WTC11 (cell line): ENCODE results near the gene ADCY5. TPM values are rescaled to one million over a fixed set of nuclear protein-coding genes. Genes with fewer than 3 reads are reported as not detected.

Experiments
- ATAC-seq: fragments of 200-7000 bp; cut with Tn5 transposase; 2 replicates; pipeline ENCODE4 v1.10.0; 2021; ENCODE audit warnings: mild to moderate bottlenecking, moderate library complexity
- CTCF ChIA-PET: fragments of 300-600 bp; sonication (Branson Sonifier 250); formaldehyde crosslinking; loops from one replicate; lab custom pipeline; 2021; ENCODE audit warnings: antibody characterized with exemption; lab: Charles Lee
- POLR2A ChIA-PET: fragments of 350-600 bp; sonication (Branson Sonifier 250); formaldehyde crosslinking; loops from one replicate; lab custom pipeline; 2021; ENCODE audit warnings: antibody characterized with exemption; lab: Charles Lee
- DNase-seq: peaks from one replicate; pipeline ENCODE4 v3.0.0; 2021; ENCODE audit warnings: low spot score
- H3K27ac Mint-ChIP-seq: 2 replicates; pipeline ENCODE4 v1.8.0; 2021; ENCODE audit warnings: mixed read lengths
- H3K27me3 Mint-ChIP-seq: 2 replicates; pipeline ENCODE4 v1.8.0; 2021; ENCODE audit warnings: low read depth, mild to moderate bottlenecking, moderate library complexity, mixed read lengths
- H3K36me3 Mint-ChIP-seq: 2 replicates; pipeline ENCODE4 v1.8.0; 2021; ENCODE audit warnings: mixed read lengths
- H3K4me1 Mint-ChIP-seq: 2 replicates; pipeline ENCODE4 v1.8.0; 2022; ENCODE audit warnings: mixed read lengths
- H3K4me3 Mint-ChIP-seq: 2 replicates; pipeline ENCODE4 v1.8.0; 2021; ENCODE audit warnings: mild to moderate bottlenecking, moderate library complexity, mixed read lengths
- H3K9me3 Mint-ChIP-seq: 2 replicates; pipeline ENCODE4 v1.8.0; 2021; ENCODE audit warnings: mixed read lengths
- ATF1 ChIP-seq: sonication (generic); formaldehyde crosslinking; IDR thresholded peaks from 2 replicates; pipeline ENCODE4 v1.8.1; 2023; ENCODE audit warnings: mild to moderate bottlenecking, moderate library complexity, missing genetic modification reagents
- CREB1 ChIP-seq: sonication (generic); formaldehyde crosslinking; IDR thresholded peaks from 2 replicates; pipeline ENCODE4 v1.8.0; 2023; ENCODE audit warnings: mild to moderate bottlenecking, missing genetic modification reagents
- FOXJ3 ChIP-seq: sonication (generic); formaldehyde crosslinking; IDR thresholded peaks from 2 replicates; pipeline ENCODE4 v1.9.0; 2021; ENCODE audit warnings: missing genetic modification reagents, mild to moderate bottlenecking, borderline replicate concordance
- FOXK1 ChIP-seq: sonication (generic); formaldehyde crosslinking; IDR thresholded peaks from 2 replicates; pipeline ENCODE4 v1.8.0; 2022; ENCODE audit warnings: mild to moderate bottlenecking, moderate library complexity, missing genetic modification reagents
- JAZF1 ChIP-seq: fragments of 250-450 bp; sonication (Bioruptor Pico); IDR thresholded peaks from 2 replicates; pipeline ENCODE4 v1.9.0; 2021; ENCODE audit warnings: moderate library complexity, mild to moderate bottlenecking, inconsistent platforms
- KAT7 ChIP-seq: sonication (generic); formaldehyde crosslinking; IDR thresholded peaks from 2 replicates; pipeline ENCODE4 v1.8.1; 2023; ENCODE audit warnings: missing genetic modification reagents, mild to moderate bottlenecking, borderline replicate concordance
- MXD4 ChIP-seq: fragments of 250-450 bp; sonication (Bioruptor Pico); IDR thresholded peaks from 2 replicates; pipeline ENCODE4 v1.8.0; 2021; ENCODE audit warnings: mild to moderate bottlenecking, moderate library complexity, borderline replicate concordance
- NFATC4 ChIP-seq: fragments of 250-450 bp; sonication (Bioruptor Pico); IDR thresholded peaks from 2 replicates; pipeline ENCODE4 v1.9.0; 2021; ENCODE audit warnings: mild to moderate bottlenecking
- NR1H2 ChIP-seq: sonication (generic); formaldehyde crosslinking; IDR thresholded peaks from 2 replicates; pipeline ENCODE4 v1.9.0; 2021; ENCODE audit warnings: mild to moderate bottlenecking, moderate library complexity, missing genetic modification reagents
- SP1 ChIP-seq: sonication (generic); formaldehyde crosslinking; conservative IDR thresholded peaks from 2 replicates; pipeline ENCODE4 v1.8.1; 2022; ENCODE audit warnings: missing genetic modification reagents
- TCF7 ChIP-seq: sonication (generic); formaldehyde crosslinking; IDR thresholded peaks from 2 replicates; pipeline ENCODE4 v1.8.0; 2022; ENCODE audit warnings: mild to moderate bottlenecking, low read depth, missing genetic modification reagents, moderate library complexity
- ZNF317 ChIP-seq: sonication (generic); formaldehyde crosslinking; IDR thresholded peaks from 2 replicates; pipeline ENCODE4 v1.8.1; 2023; ENCODE audit warnings: low read depth, mild to moderate bottlenecking, moderate library complexity, missing genetic modification reagents, borderline replicate concordance
- total RNA-seq: library from RNA; stranded (reverse); gene quantifications from 3 replicates; pipeline ENCODE4 v1.2.3, GENCODE V29; 2021
- TF ChIP-seq, protein P1 (sequence below): fragments of 250-450 bp; sonication (Bioruptor Pico); IDR thresholded peaks from 2 replicates; pipeline ENCODE4 v2.1.2; 2022; ENCODE audit warnings: mild to moderate bottlenecking, moderate library complexity
- TF ChIP-seq, protein P2 (sequence below): fragments of 250-450 bp; sonication (Bioruptor Pico); IDR thresholded peaks from 2 replicates; pipeline ENCODE4 v1.9.0; 2021; ENCODE audit warnings: mild to moderate bottlenecking
- TF ChIP-seq, protein P3 (sequence below): sonication (generic); formaldehyde crosslinking; IDR thresholded peaks from 2 replicates; pipeline ENCODE4 v1.8.1; 2022; ENCODE audit warnings: low read depth, missing genetic modification reagents, borderline replicate concordance
- TF ChIP-seq, protein P4 (sequence below): sonication (generic); formaldehyde crosslinking; IDR thresholded peaks from 2 replicates; pipeline ENCODE4 v1.8.0; 2023; ENCODE audit warnings: mild to moderate bottlenecking, missing genetic modification reagents
- TF ChIP-seq, protein P5 (sequence below): sonication (generic); formaldehyde crosslinking; IDR thresholded peaks from 2 replicates; pipeline ENCODE4 v1.8.1; 2023; ENCODE audit warnings: mild to moderate bottlenecking, missing genetic modification reagents
- TF ChIP-seq, protein P6 (sequence below): sonication (generic); formaldehyde crosslinking; IDR thresholded peaks from 2 replicates; pipeline ENCODE4 v1.8.1; 2023; ENCODE audit warnings: mild to moderate bottlenecking, missing genetic modification reagents, moderate library complexity
- TF ChIP-seq, protein P7 (sequence below): sonication (generic); formaldehyde crosslinking; IDR thresholded peaks from 2 replicates; pipeline ENCODE4 v1.8.0; 2022; ENCODE audit warnings: mild to moderate bottlenecking, missing genetic modification reagents

The ADCY5 gene
- total RNA-seq, 1 experiment from 2014 or later = 23.5 TPM

DNA sequence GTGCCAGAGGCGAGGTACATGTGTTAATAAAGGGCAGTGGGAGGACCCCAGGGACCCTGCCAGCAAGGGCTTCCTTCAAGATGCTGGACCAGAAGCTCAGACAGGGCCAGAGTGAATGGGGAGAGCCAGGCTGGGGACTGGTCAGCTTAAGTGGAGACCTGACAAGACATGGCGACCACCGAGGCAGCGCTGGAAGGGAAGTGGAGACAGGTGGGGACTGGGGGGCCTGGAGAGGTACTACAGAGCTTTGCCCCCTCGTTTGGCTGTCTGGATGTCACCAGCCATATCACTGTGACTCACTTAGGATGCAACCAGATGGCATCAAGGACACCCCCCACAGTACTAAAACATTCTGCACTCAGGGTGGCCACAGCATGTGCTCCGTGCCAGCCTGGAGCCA, 97.9 kb downstream of the ADCY5 start (continued):
- TF ChIP-seq FOXJ3 (CRISPR knock-in tag) (no peak), CREB1 (CRISPR knock-in tag) (no peak), TCF7 (CRISPR knock-in tag) (no peak), SP1 (CRISPR knock-in tag) (no peak), ZNF317 (CRISPR knock-in tag) (no peak), KAT7 (CRISPR knock-in tag) (no peak), FOXK1 (no peak), ATF1 (CRISPR knock-in tag) (no peak), MXD4 (CRISPR knock-in tag) (no peak)
- TF ChIP-seq, protein P1, sequence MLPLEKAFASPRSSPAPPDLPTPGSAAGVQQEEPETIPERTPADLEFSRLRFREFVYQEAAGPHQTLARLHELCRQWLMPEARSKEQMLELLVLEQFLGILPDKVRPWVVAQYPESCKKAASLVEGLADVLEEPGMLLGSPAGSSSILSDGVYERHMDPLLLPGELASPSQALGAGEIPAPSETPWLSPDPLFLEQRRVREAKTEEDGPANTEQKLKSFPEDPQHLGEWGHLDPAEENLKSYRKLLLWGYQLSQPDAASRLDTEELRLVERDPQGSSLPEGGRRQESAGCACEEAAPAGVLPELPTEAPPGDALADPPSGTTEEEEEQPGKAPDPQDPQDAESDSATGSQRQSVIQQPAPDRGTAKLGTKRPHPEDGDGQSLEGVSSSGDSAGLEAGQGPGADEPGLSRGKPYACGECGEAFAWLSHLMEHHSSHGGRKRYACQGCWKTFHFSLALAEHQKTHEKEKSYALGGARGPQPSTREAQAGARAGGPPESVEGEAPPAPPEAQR (CRISPR knock-in tag) = no peak
- TF ChIP-seq, protein P2, sequence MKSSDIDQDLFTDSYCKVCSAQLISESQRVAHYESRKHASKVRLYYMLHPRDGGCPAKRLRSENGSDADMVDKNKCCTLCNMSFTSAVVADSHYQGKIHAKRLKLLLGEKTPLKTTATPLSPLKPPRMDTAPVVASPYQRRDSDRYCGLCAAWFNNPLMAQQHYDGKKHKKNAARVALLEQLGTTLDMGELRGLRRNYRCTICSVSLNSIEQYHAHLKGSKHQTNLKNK (CRISPR knock-in tag) = no peak
- TF ChIP-seq, protein P3, sequence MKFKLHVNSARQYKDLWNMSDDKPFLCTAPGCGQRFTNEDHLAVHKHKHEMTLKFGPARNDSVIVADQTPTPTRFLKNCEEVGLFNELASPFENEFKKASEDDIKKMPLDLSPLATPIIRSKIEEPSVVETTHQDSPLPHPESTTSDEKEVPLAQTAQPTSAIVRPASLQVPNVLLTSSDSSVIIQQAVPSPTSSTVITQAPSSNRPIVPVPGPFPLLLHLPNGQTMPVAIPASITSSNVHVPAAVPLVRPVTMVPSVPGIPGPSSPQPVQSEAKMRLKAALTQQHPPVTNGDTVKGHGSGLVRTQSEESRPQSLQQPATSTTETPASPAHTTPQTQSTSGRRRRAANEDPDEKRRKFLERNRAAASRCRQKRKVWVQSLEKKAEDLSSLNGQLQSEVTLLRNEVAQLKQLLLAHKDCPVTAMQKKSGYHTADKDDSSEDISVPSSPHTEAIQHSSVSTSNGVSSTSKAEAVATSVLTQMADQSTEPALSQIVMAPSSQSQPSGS (CRISPR knock-in tag) = no peak
- TF ChIP-seq, protein P4, sequence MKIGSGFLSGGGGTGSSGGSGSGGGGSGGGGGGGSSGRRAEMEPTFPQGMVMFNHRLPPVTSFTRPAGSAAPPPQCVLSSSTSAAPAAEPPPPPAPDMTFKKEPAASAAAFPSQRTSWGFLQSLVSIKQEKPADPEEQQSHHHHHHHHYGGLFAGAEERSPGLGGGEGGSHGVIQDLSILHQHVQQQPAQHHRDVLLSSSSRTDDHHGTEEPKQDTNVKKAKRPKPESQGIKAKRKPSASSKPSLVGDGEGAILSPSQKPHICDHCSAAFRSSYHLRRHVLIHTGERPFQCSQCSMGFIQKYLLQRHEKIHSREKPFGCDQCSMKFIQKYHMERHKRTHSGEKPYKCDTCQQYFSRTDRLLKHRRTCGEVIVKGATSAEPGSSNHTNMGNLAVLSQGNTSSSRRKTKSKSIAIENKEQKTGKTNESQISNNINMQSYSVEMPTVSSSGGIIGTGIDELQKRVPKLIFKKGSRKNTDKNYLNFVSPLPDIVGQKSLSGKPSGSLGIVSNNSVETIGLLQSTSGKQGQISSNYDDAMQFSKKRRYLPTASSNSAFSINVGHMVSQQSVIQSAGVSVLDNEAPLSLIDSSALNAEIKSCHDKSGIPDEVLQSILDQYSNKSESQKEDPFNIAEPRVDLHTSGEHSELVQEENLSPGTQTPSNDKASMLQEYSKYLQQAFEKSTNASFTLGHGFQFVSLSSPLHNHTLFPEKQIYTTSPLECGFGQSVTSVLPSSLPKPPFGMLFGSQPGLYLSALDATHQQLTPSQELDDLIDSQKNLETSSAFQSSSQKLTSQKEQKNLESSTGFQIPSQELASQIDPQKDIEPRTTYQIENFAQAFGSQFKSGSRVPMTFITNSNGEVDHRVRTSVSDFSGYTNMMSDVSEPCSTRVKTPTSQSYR (CRISPR knock-in tag) = no peak
- TF ChIP-seq, protein P5, sequence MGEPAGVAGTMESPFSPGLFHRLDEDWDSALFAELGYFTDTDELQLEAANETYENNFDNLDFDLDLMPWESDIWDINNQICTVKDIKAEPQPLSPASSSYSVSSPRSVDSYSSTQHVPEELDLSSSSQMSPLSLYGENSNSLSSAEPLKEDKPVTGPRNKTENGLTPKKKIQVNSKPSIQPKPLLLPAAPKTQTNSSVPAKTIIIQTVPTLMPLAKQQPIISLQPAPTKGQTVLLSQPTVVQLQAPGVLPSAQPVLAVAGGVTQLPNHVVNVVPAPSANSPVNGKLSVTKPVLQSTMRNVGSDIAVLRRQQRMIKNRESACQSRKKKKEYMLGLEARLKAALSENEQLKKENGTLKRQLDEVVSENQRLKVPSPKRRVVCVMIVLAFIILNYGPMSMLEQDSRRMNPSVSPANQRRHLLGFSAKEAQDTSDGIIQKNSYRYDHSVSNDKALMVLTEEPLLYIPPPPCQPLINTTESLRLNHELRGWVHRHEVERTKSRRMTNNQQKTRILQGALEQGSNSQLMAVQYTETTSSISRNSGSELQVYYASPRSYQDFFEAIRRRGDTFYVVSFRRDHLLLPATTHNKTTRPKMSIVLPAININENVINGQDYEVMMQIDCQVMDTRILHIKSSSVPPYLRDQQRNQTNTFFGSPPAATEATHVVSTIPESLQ (CRISPR knock-in tag) = no peak
- TF ChIP-seq, protein P6, sequence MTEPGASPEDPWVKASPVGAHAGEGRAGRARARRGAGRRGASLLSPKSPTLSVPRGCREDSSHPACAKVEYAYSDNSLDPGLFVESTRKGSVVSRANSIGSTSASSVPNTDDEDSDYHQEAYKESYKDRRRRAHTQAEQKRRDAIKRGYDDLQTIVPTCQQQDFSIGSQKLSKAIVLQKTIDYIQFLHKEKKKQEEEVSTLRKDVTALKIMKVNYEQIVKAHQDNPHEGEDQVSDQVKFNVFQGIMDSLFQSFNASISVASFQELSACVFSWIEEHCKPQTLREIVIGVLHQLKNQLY (CRISPR knock-in tag) = no peak

DNA sequence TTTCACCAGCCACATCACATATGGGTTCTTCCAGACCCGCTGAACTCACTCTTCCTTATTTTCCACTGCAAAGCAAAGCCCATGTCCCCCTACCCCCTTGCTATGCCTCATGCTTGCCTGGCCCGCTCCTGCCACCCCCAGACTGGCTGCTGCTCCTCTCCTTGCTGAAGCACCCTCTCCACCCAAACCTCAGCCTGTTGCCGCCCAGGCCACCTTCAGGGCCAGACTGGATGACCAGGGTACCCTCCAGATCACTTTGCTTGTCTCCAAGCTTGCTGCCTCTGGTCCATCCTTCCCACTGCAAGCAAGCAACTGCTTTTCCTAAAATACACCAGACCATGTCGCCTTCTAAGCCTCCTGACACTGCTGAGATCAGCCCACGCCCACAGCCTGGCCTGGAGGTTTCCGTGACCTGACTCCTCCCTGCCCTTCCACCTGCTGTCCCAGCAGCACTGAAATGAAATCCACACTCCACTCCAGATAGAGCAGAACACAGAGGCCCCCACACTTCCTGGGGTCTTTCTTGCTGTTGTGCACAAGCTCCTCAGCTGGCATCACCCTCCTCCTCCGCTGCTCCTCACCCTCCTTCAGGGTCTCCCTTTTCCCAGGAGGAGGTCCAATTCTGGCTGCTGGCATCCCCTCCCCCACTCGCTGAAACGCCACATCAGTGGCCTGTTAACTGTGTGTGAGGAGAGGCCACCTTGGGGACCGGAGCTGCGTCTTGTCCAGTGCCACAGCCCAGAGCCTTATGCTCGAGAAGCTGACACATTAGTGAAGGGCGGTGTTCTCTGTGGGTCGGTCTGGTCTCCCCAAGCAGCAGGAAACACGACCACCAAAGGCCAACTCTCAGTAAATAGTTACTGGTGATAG, 99.1 kb downstream of the ADCY5 start:
- H3K4me3 Mint-ChIP-seq = no peak overlapping the region
- DNase-seq = no peak
- CTCF ChIA-PET = interaction anchor here (1.5 to 1.9 kb wide), 2 partner anchors 16 to 98 kb away, joined by 3 to 7 read pairs; no protein-coding TSS in a partner anchor
- peaks cover 16% of the 10 kb centered on the region for H3K4me1 Mint-ChIP-seq
- no peak for ATAC-seq
- POLR2A ChIA-PET = no interaction called here
- peaks cover 9% of the 10 kb centered on the region for H3K9me3 Mint-ChIP-seq
- H3K27ac Mint-ChIP-seq = 0 out of 2 replicates have a peak overlapping the region, but pooled peaks have one; percentile 30
- H3K27me3 Mint-ChIP-seq = no peaks in the 10 kb centered on the region; the same call in 1 of the 2 replicates
- 0 out of 2 replicates have a peak, but pooled peaks cover under 1% of the 10 kb centered on the region for H3K36me3 Mint-ChIP-seq
- TF ChIP-seq JAZF1 (no peak), NFATC4 (CRISPR knock-in tag) (no peak), TCF7 (CRISPR knock-in tag) (no peak), NR1H2 (CRISPR knock-in tag) (no peak)
- TF ChIP-seq, protein P7, sequence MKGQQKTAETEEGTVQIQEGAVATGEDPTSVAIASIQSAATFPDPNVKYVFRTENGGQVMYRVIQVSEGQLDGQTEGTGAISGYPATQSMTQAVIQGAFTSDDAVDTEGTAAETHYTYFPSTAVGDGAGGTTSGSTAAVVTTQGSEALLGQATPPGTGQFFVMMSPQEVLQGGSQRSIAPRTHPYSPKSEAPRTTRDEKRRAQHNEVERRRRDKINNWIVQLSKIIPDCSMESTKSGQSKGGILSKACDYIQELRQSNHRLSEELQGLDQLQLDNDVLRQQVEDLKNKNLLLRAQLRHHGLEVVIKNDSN (CRISPR knock-in tag) = no peak
- TF ChIP-seq, protein P3 (CRISPR knock-in tag) = no peak
